Loucy (cell line): Measurements from ENCODE around the gene DIO1.

ENCODE experiments used
- H2AFZ ChIP-seq: fragments of 200-600 bp; sonication (generic); 2 replicates; pipeline ENCODE4 v1.6.0; 2016; ENCODE audit warnings: antibody characterized with exemption, mild to moderate bottlenecking, low read length, moderate library complexity
- H3F3A ChIP-seq: fragments of 200-600 bp; 2 replicates; pipeline ENCODE4 v1.6.0; 2016; ENCODE audit warnings: antibody characterized with exemption, low read depth, mild to moderate bottlenecking
- H3K27me3 ChIP-seq: fragments of 200-600 bp; sonication (generic); 2 replicates; pipeline ENCODE4 v1.6.1; 2014; ENCODE audit warnings: low read length, mild to moderate bottlenecking; ENCODE audit not compliant: insufficient read depth, poor library complexity, severe bottlenecking
- H3K36me3 ChIP-seq: fragments of 200-600 bp; sonication (generic); 2 replicates; pipeline ENCODE4 v1.6.1; 2016; ENCODE audit warnings: low read length; ENCODE audit not compliant: insufficient read depth
- H3K4me1 ChIP-seq: fragments of 200-600 bp; sonication (generic); 2 replicates; pipeline ENCODE4 v1.5.1; 2014; ENCODE audit warnings: low read length, mild to moderate bottlenecking; ENCODE audit not compliant: insufficient read depth, poor library complexity, severe bottlenecking
- H3K4me2 ChIP-seq: fragments of 200-600 bp; sonication (generic); 2 replicates; pipeline ENCODE4 v1.6.0; 2014; ENCODE audit warnings: antibody characterized with exemption, low read length, low read depth, mild to moderate bottlenecking; ENCODE audit not compliant: poor library complexity, severe bottlenecking
- H3K4me3 ChIP-seq: fragments of 200-600 bp; sonication (generic); 2 replicates; pipeline ENCODE4 v1.5.1; 2014; ENCODE audit warnings: low read length, mild to moderate bottlenecking, mixed read lengths; ENCODE audit not compliant: poor library complexity, severe bottlenecking
- H3K79me2 ChIP-seq: fragments of 200-600 bp; sonication (generic); 2 replicates; pipeline ENCODE4 v1.6.1; 2014; ENCODE audit warnings: low read length; ENCODE audit not compliant: insufficient read depth
- H3K9ac ChIP-seq: fragments of 200-600 bp; sonication (generic); 2 replicates; pipeline ENCODE4 v1.6.0; 2014; ENCODE audit warnings: mild to moderate bottlenecking, low read depth, low read length, moderate library complexity; ENCODE audit not compliant: poor library complexity, severe bottlenecking
- H3K9me2 ChIP-seq: fragments of 200-600 bp; sonication (generic); replicated peaks from 2 replicates; pipeline ENCODE4 v1.6.1; 2016; ENCODE audit warnings: low read depth, low read length, mixed read lengths
- H3K9me3 ChIP-seq: fragments of 200-600 bp; sonication (generic); 2 replicates; pipeline ENCODE4 v1.6.1; 2014; ENCODE audit warnings: mild to moderate bottlenecking, antibody characterized with exemption, low read length, low read depth; ENCODE audit not compliant: insufficient read depth
- H4K20me1 ChIP-seq: fragments of 200-600 bp; sonication (generic); 2 replicates; pipeline ENCODE4 v1.6.0; 2014; ENCODE audit warnings: antibody characterized with exemption, low read length, mild to moderate bottlenecking; ENCODE audit not compliant: insufficient read depth, poor library complexity, severe bottlenecking
- CTCF ChIP-seq: fragments of 200-600 bp; sonication (generic); conservative IDR thresholded peaks from 2 replicates; pipeline ENCODE4 v1.5.1; 2014; ENCODE audit warnings: mild to moderate bottlenecking, antibody characterized with exemption, low read length
- EZH2phosphoT487 ChIP-seq: fragments of 200-600 bp; IDR thresholded peaks from 2 replicates; pipeline ENCODE4 v1.6.1; 2018; ENCODE audit warnings: antibody characterized with exemption, mild to moderate bottlenecking, moderate library complexity, borderline replicate concordance

DIO1 gene

GRCh38 chr1:53936430-53936829 is 42.4 kb downstream of the DIO1 start:
- Histone ChIP-seq H3F3A (0 out of 2 replicates have a peak, but pooled peaks cover 3% of the 10 kb centered on the region), H3K9ac (no peak overlapping the region), H2AFZ (no peak overlapping the region), H3K4me2 (no peak overlapping the region), H3K79me2 (peaks cover 26% of the 10 kb centered on the region; the same call in 1 of the 2 replicates), H3K9me2 (no peaks in the 10 kb centered on the region), H3K36me3 (peaks cover 17% of the 10 kb centered on the region), H3K4me1 (peaks cover 20% of the 10 kb centered on the region), H3K27me3 (no peaks in the 10 kb centered on the region), H3K9me3 (peaks cover 14% of the 10 kb centered on the region; the same call in 1 of the 2 replicates), H4K20me1 (peaks cover 9% of the 10 kb centered on the region), H3K4me3 (no peak overlapping the region)
- no peak for TF ChIP-seq EZH2phosphoT487
- TF ChIP-seq CTCF: no peak

DNA sequence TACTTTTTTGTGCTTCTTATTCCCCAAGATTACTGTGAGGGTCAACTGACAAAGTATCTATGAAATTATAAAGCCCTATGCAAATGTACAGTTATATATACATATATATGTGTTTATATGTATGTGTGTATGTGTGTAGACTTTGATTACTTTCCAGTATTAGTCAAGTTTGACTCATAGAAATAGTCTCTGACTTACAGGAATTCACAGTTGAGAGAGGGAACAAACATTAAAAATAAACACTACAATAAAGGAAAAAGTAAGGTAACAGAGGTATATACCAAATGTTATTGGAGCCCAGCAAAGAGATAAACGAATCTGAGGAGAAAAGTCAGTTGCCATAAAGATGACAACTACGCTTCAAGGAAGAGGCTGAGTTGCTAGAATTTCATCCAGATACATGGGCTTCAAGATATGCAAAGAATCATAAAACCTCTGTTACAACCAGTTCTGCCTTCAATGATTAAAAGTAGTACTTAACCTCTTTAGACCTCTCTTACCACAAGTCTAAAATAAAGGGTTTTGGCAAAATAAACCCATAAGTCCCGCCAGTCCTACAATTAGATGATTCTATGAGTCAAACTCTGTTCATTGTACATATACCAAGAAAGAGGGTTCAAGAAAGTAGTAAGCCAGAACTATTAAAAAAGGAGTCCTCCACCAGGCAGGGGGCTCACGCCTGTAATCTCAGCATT is 44.3 kb downstream of the DIO1 start:
- H3K36me3 ChIP-seq: peaks cover 12% of the 10 kb centered on the region
- H2AFZ ChIP-seq: no peak overlapping the region
- no peaks in the 10 kb centered on the region for H3K27me3 ChIP-seq
- no peak overlapping the region for H3K4me3 ChIP-seq
- TF ChIP-seq CTCF (no peak), EZH2phosphoT487 (no peak)
- peaks cover 44% of the 10 kb centered on the region for H3K79me2 ChIP-seq
- H3K4me2 ChIP-seq: peak overlapping the region; percentile 42
- H3K4me1 ChIP-seq: peaks cover 38% of the 10 kb centered on the region
- H3F3A ChIP-seq: peaks cover 7% of the 10 kb centered on the region; the same call in 1 of the 2 replicates
- H3K9ac ChIP-seq: no peak overlapping the region
- H3K9me3 ChIP-seq: peaks cover 14% of the 10 kb centered on the region; the same call in 1 of the 2 replicates
- peaks cover 14% of the 10 kb centered on the region for H4K20me1 ChIP-seq
- H3K9me2 ChIP-seq: no peaks in the 10 kb centered on the region

DNA sequence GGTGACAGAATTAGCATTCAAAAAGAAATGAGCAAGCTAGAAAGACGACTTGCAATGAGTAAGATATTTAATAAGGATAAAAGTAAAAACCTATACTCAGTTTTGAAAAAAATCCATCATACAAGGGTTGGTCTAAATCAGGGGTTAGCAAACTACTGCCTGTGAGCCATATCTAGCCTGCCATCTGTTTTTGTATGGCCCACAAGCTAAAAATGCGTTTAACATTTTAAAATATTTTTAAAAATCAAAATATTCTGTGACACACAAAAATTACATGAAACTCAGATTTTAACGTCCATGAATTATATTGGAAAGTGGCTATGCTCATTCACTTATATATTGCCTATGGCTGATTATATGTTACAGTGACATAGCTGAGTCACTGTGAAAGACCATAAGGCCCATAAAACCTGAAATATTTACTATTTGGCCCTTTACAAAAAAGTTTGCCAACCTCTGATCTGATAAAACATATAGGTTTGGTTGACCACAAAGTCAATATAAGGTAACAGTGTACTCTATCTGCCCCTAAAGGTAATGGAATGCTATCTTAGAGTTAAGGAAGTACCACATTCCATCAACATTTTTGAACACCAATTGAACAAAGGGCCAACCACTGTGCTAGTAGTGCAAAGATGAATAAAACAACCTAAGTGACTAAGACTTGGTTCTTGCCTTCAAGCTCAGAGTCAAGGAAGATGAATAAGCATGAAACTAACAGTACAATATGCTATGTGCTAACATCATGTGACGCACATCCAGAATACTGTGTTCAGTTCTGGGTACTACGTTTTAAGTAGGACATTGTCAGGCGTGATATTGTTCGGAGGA is 48.4 kb downstream of the DIO1 start:
- no peak overlapping the region for H2AFZ ChIP-seq
- TF ChIP-seq CTCF: no peak
- no peak for TF ChIP-seq EZH2phosphoT487

More for the DNA sequence above, 48.4 kb downstream of the DIO1 start:
- no peaks in the 10 kb centered on the region for H3K9me2 ChIP-seq
- H4K20me1 ChIP-seq: peaks cover 16% of the 10 kb centered on the region
- H3K9me3 ChIP-seq: no peaks in the 10 kb centered on the region
- H3K27me3 ChIP-seq: no peaks in the 10 kb centered on the region
- H3K4me1 ChIP-seq: peaks cover 61% of the 10 kb centered on the region
- H3F3A ChIP-seq: peaks cover 7% of the 10 kb centered on the region; the same call in 1 of the 2 replicates
- H3K79me2 ChIP-seq: peaks cover 73% of the 10 kb centered on the region
- peak overlapping the region; percentile 90 for H3K4me3 ChIP-seq
- peak overlapping the region; percentile 84 for H3K9ac ChIP-seq
- peak overlapping the region; percentile 86 for H3K4me2 ChIP-seq
- H3K36me3 ChIP-seq: peaks cover 3% of the 10 kb centered on the region; the same call in 1 of the 2 replicates
